Ishikawa (cell line): ENCODE measurements around the gene GRK5.
A peak's percentile ranks its signal among the peaks of the same experiment; 100 is the strongest.

Experiments
- CEBPB ChIP-seq: IDR thresholded peaks from 2 replicates; pipeline ENCODE4 v1.6.1; 2012
- CREB1 ChIP-seq: IDR thresholded peaks from 2 replicates; pipeline ENCODE4 v1.6.1; 2012; ENCODE audit warnings: low read depth
- EGR1 ChIP-seq: IDR thresholded peaks from 2 replicates; pipeline ENCODE4 v1.6.1; 2012
- EP300 ChIP-seq: IDR thresholded peaks from 2 replicates; pipeline ENCODE4 v1.6.1; 2012; ENCODE audit warnings: borderline replicate concordance
- FOXM1 ChIP-seq: IDR thresholded peaks from 2 replicates; pipeline ENCODE4 v1.6.1; 2012; ENCODE audit warnings: low read depth, borderline replicate concordance
- NFIC ChIP-seq: IDR thresholded peaks from 2 replicates; pipeline ENCODE4 v1.6.1; 2012
- RAD21 ChIP-seq: IDR thresholded peaks from 2 replicates; pipeline ENCODE4 v1.6.1; 2012; ENCODE audit warnings: low read depth
- TAF1 ChIP-seq: IDR thresholded peaks from 2 replicates; pipeline ENCODE4 v1.6.1; 2012; ENCODE audit warnings: low read depth, mild to moderate bottlenecking
- TCF12 ChIP-seq: IDR thresholded peaks from 2 replicates; pipeline ENCODE4 v1.6.1; 2012; ENCODE audit warnings: low read depth
- TEAD4 ChIP-seq: IDR thresholded peaks from 2 replicates; pipeline ENCODE4 v1.6.1; 2012
- YY1 ChIP-seq: IDR thresholded peaks from 2 replicates; pipeline ENCODE4 v1.6.1; 2012; ENCODE audit warnings: low read depth
- ZBTB7A ChIP-seq: IDR thresholded peaks from 2 replicates; pipeline ENCODE4 v1.6.1; 2012; ENCODE audit warnings: low read depth
- TF ChIP-seq, protein P1 (sequence below): IDR thresholded peaks from 2 replicates; pipeline ENCODE4 v1.6.1; 2012
- TF ChIP-seq, protein P2 (sequence below): IDR thresholded peaks from 2 replicates; pipeline ENCODE4 v1.6.1; 2012; ENCODE audit warnings: low read depth, mild to moderate bottlenecking
- TF ChIP-seq, protein P3 (sequence below): IDR thresholded peaks from 2 replicates; pipeline ENCODE4 v1.6.1; 2012

GRK5 gene

DNA sequence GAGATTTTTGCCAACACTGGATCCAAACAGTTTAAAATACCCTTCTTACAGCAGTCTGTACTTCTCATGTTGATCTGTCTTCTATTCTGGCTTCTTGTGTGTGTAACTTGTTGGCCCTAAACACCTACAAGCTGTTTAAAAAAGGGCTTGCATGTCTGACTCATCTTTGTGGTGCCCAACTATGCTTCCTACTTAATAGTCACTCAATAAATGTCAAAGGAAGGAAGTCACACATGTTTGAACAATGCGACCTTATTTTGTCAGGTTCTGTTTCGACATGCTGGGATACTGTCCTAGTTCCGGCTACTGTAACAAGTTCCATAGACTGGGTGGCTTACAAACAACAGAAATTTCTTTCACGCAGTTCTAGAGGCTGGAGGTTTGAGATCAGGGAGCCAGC is 9.4 kb upstream of the GRK5 start:
- TF ChIP-seq ZBTB7A: no peak
- no peak for TF ChIP-seq FOXM1
- no peak for TF ChIP-seq NFIC

DNA sequence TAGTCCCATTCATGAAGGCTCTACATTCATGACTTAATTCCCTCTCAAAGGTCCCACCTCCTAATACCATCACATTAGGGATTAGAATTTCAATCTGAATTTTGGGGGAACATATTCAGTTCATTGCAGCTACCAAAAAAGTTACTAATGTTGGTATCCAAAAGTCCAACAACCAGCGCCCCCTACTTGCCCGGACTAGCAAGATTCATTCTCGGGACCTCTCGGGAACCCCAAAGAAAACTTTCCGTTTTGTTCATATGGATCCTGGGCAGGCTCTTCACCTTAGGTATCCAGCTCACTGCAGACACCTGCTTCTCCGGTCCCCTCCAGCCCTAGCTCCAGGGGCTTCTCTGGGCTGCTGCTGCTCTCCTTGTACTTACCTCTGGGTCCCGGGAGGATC is 8.9 kb upstream of the GRK5 start:
- TF ChIP-seq TCF12 (no peak), RAD21 (peak; percentile 43)

DNA sequence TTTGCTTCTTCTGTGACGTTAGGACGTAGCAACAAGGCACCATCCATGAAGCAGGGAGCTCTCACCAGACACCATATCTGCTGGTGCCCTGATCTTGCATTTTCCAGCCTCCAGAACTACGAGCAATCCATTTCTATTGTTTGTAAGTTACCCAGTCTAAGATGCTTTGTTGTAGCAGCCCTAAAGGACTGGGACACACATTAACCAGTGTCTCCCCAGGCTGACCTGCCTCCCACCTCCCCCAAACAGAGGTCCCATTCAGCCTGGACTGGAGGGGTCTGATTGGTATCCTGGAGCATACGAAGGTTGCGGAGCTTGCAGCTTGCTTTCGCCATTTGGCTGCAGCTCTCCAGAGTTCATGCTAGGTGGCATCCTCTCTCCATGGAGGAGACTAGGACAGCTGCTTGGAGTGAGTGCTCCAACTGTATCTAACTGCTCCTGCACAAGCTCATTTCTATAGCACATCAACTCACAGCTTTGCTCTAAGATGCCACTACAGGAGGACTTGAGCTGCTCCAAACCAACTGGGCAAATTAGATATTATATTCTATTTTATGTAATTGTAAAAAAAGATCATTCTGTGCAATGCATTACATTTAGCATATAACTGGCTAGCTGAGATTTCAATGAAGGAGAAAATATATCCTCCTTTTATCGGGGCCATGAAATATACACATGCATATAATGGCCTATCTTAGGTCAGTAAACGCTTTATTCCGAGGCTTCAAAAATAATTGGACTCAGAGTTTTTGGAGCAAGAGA is 8.0 kb upstream of the GRK5 start:
- TF ChIP-seq CREB1: no peak
- TF ChIP-seq RAD21: peak; percentile 99

DNA sequence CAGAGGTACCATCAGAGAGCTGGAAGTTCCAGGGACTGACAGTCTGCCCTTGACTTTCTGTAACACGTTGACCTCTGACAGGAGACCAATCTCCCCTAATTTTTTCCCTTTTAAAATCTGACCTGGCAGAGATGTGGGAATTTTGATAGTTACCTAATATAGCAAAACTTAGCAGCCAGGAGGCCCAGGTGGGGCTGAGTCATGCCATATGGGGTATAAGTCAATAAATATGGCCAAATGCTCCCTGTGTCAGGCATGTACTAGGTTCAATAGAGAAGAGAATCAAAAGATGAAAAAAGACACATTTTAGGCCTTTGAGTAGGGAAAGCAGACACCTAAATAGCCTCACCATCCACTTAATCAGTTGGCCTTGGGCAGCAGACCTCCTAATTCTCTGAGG is 6.1 kb upstream of the GRK5 start:
- TF ChIP-seq NFIC (no peak), RAD21 (no peak)
- TF ChIP-seq, protein P1, sequence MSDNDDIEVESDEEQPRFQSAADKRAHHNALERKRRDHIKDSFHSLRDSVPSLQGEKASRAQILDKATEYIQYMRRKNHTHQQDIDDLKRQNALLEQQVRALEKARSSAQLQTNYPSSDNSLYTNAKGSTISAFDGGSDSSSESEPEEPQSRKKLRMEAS: no peak

DNA sequence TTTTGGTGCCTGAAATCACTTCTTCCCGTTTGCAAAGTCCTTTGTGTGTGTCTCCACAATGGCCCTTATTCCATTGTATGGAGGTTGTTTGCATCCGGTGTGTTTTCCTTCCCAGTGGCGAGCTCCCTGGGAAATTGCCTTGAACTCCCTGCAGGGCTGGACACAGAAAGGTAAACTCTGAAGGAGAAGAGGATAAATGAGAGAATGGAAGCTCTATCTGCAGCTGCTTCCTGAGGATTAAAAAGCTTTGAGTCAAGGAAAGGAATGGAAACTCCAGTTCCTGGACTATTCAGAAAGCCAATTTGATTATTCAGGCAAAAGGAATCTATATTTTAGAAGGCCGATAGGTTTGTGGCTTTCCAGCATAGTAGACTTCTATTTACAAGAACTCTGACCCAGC is 4.4 kb upstream of the GRK5 start:
- TF ChIP-seq FOXM1: no peak
- TF ChIP-seq EGR1: no peak
- no peak for TF ChIP-seq CREB1
- TF ChIP-seq NFIC: no peak
- TF ChIP-seq, protein P2, sequence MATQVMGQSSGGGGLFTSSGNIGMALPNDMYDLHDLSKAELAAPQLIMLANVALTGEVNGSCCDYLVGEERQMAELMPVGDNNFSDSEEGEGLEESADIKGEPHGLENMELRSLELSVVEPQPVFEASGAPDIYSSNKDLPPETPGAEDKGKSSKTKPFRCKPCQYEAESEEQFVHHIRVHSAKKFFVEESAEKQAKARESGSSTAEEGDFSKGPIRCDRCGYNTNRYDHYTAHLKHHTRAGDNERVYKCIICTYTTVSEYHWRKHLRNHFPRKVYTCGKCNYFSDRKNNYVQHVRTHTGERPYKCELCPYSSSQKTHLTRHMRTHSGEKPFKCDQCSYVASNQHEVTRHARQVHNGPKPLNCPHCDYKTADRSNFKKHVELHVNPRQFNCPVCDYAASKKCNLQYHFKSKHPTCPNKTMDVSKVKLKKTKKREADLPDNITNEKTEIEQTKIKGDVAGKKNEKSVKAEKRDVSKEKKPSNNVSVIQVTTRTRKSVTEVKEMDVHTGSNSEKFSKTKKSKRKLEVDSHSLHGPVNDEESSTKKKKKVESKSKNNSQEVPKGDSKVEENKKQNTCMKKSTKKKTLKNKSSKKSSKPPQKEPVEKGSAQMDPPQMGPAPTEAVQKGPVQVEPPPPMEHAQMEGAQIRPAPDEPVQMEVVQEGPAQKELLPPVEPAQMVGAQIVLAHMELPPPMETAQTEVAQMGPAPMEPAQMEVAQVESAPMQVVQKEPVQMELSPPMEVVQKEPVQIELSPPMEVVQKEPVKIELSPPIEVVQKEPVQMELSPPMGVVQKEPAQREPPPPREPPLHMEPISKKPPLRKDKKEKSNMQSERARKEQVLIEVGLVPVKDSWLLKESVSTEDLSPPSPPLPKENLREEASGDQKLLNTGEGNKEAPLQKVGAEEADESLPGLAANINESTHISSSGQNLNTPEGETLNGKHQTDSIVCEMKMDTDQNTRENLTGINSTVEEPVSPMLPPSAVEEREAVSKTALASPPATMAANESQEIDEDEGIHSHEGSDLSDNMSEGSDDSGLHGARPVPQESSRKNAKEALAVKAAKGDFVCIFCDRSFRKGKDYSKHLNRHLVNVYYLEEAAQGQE: no peak
- no peak for TF ChIP-seq RAD21
- TF ChIP-seq, protein P1: no peak
- TF ChIP-seq TCF12: no peak
- no peak for TF ChIP-seq TEAD4
- TF ChIP-seq ZBTB7A: no peak
- no peak for TF ChIP-seq EP300
- no peak for TF ChIP-seq YY1
- TF ChIP-seq, protein P3, sequence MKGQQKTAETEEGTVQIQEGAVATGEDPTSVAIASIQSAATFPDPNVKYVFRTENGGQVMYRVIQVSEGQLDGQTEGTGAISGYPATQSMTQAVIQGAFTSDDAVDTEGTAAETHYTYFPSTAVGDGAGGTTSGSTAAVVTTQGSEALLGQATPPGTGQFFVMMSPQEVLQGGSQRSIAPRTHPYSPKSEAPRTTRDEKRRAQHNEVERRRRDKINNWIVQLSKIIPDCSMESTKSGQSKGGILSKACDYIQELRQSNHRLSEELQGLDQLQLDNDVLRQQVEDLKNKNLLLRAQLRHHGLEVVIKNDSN: no peak
- TF ChIP-seq CEBPB: no peak
- TF ChIP-seq TAF1: no peak

DNA sequence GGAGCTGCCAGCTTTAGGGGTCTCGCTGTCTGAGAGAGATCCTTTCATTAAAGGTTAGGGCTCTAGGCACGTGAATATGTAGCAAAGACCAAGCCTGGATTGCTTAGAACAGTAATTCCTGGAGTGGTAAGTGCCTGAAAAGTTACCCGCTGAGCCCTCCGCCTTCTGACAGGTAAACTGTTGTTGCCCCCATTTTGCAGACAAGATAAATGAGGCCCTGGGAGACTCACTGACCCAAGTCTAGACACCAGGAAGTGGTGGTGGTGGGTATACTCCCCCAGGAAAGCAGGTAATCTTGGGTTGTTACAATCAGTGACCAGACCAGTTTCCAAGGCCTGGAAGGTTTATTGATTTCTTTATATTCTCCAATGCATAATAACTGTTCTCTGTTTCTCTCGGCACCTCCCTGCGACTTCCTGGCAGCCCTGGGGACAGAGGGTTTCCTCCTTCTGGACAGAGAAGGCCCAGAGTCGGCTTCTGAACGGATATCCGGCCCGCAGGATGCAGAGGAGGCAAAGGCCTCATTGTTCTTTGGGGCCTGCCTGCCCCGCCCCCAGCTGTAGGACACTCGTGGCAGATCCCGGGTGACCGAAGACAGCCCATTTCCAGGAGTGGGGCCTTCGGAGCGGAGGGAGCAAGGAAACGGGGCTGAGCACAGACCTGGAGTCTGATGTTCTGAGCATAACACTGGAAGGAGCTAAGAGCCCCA is 1.3 kb upstream of the GRK5 start:
- TF ChIP-seq, protein P1: peak; percentile 34; the same call in 1 of the 2 replicates
- TF ChIP-seq, protein P2: no peak
- TF ChIP-seq CREB1 (no peak), TCF12 (no peak), EP300 (no peak), YY1 (peak; percentile 17; the same call in 1 of the 2 replicates)

DNA sequence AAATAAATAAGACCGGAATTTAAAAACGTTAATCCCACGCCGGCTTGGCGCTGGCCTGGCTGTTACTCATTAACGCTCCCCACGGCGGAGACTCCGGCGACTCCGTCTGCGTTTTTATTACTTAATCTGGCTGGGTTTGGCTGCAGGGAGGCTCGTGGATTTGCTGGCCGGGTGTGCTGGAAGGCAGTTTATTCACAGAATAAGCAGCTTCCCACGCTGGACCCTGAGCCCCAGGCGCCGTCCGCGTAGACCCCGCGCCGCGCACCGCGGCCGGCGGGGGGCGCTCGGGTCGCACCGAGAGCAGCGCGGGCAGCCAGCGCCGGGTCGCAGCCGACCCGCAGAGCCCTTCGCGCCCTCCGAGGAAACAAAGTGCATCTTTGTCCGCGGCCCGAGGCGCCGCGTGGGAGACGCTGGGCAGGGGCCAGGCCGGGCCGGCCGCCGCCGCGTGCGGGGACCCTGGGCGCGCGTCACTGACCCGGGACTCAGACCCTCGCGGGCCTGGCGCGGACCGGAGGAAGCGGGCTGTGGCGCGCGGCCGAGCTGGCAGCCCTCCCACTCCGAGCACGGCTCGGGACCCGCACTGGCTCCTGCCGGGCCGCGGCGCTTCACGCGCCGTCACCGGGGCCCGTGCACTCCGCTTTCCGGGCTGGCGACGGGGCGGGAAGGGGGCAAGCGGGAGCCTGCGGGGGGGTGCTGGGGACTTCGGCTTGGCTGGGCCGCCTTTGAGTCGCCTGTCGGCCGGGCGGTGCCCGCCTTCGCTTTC is 587 bp upstream of the GRK5 start:
- TF ChIP-seq ZBTB7A (peak; percentile 81), TAF1 (no peak), RAD21 (peak; percentile 74; the same call in 1 of the 2 replicates)
- TF ChIP-seq, protein P1: peak; percentile 7; the same call in 1 of the 2 replicates
